Bronchial epithelial cell (primary cell): ENCODE measurements around the gene CHPF. TPM values are rescaled to one million over a fixed set of nuclear protein-coding genes. Genes with fewer than 3 reads are reported as not detected.
A peak's percentile ranks its signal among the peaks of the same experiment; 100 is the strongest.

Source experiments
- DNase-seq: peaks from one replicate; pipeline ENCODE4 v3.0.0-alpha.2; 2010; ENCODE audit warnings: low read depth
- FAIRE-seq: peaks from 2 replicates; lab custom pipeline; 2011; peaks lifted over from hg19 to GRCh38; lab: Jason Lieb, UNC
- H3K27me3 ChIP-seq: 2 replicates; pipeline ENCODE4 v1.5.1; 2011; ENCODE audit warnings: low read length; ENCODE audit not compliant: control insufficient read depth, insufficient read depth
- H3K36me3 ChIP-seq: 2 replicates; pipeline ENCODE4 v1.5.1; 2011; ENCODE audit warnings: low read length; ENCODE audit not compliant: control insufficient read depth, insufficient read depth
- H3K4me3 ChIP-seq: 2 replicates; pipeline ENCODE4 v1.5.1; 2011; ENCODE audit warnings: mild to moderate bottlenecking, low read depth, low read length, control low read depth
- total RNA-seq: library from RNA; depleted of rRNA; stranded (reverse); fragments of >200 nt; gene quantifications from 2 replicates; pipeline ENCODE4 v1.2.1, GENCODE V29; 2014
- TF ChIP-seq, protein P1 (sequence below): IDR thresholded peaks from 2 replicates; pipeline ENCODE4 v1.5.1; 2011; ENCODE audit warnings: mild to moderate bottlenecking, moderate library complexity, low read length, control low read depth, inconsistent platforms; ENCODE audit not compliant: insufficient read depth, severe bottlenecking

The CHPF gene
- total RNA-seq, 1 donor from 2014 or later = 52.7 TPM

DNA sequence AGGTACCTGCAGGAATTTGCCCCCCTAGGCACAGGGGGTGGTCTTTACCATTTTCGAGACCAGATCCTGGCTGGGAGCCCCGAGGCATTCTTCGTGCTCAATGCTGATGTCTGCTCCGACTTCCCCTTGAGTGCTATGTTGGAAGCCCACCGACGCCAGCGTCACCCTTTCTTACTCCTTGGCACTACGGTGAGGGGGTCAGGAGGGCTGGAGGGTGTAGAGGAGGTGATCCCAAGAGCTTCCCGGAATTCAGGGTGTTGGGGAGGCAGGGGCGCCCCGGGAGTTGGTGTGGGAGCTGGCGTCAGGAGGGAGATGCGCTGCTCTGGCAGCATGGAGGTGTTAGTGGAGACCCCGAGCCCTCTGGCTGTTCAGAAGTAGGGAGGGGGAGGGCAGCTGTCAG is 41.8 kb downstream of the CHPF start:
- H3K36me3 ChIP-seq = peaks cover 21% of the 10 kb centered on the region
- TF ChIP-seq, protein P1, sequence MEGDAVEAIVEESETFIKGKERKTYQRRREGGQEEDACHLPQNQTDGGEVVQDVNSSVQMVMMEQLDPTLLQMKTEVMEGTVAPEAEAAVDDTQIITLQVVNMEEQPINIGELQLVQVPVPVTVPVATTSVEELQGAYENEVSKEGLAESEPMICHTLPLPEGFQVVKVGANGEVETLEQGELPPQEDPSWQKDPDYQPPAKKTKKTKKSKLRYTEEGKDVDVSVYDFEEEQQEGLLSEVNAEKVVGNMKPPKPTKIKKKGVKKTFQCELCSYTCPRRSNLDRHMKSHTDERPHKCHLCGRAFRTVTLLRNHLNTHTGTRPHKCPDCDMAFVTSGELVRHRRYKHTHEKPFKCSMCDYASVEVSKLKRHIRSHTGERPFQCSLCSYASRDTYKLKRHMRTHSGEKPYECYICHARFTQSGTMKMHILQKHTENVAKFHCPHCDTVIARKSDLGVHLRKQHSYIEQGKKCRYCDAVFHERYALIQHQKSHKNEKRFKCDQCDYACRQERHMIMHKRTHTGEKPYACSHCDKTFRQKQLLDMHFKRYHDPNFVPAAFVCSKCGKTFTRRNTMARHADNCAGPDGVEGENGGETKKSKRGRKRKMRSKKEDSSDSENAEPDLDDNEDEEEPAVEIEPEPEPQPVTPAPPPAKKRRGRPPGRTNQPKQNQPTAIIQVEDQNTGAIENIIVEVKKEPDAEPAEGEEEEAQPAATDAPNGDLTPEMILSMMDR = no peak
- H3K27me3 ChIP-seq = peaks cover 2% of the 10 kb centered on the region
- no peak for DNase-seq
- FAIRE-seq = no peak
- no peak overlapping the region for H3K4me3 ChIP-seq

DNA sequence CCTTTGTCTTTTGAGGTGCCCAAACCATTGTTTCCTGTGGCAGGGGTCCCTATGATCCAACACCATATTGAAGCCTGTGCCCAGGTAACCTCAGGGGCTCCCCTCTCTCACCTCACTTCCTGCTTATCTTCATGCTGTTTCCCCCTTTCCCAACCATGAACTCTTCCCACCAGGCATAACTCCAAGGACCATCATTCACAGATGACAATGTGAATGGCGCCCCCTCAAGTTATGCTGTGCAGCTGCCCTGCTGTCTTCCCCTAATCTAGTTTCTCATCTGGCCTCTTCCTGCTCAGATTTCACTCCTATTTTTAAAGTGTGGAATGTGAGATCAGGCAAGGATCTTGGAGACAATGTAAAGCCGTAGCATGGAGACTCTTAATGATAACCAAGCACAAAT is 43.5 kb downstream of the CHPF start:
- no peak for DNase-seq

DNA sequence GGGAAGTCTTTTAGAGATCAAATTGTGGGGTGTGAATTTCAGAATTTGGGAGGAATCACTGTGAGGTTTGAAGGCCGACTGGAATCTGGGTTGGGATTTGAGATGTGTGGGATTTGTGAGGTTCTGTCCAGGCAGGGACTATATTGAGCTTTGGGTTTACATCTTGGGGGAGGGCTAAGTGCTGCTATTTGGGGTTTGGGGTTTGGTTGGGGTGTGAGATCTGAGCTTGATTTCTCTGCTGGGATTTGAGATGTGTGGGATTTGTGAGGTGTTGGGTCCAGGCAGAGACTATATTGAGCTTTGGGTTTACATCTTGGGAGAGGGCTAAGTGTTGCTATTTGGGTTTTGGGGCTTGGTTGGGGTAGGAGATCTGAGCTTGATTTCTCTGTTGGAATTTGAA is 44.1 kb downstream of the CHPF start:
- Histone ChIP-seq H3K36me3 (peaks cover 16% of the 10 kb centered on the region), H3K27me3 (peaks cover 10% of the 10 kb centered on the region), H3K4me3 (peak overlapping the region; percentile 79)
- FAIRE-seq (no peak), DNase-seq (no peak)
- TF ChIP-seq, protein P1 = no peak

More for the DNA sequence above, 43.5 kb downstream of the CHPF start:
- Histone ChIP-seq H3K27me3 (peaks cover 8% of the 10 kb centered on the region), H3K4me3 (no peak overlapping the region), H3K36me3 (peaks cover 16% of the 10 kb centered on the region)
- TF ChIP-seq, protein P1 = peak; percentile 7
- FAIRE-seq = no peak

DNA sequence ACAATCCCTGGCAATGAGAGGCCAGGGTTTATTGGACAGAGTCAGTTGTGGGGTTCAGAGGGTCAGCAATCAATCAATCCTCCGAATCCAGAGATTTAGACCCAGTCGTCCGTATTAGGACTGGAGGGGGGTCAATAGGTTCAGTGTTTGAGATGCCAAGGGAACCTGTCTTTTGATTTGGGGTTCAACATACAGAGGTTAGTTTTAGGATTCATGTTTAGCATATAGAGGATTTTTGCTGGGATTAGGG is 44.6 kb downstream of the CHPF start:
- DNase-seq = no peak
- FAIRE-seq = no peak

DNA sequence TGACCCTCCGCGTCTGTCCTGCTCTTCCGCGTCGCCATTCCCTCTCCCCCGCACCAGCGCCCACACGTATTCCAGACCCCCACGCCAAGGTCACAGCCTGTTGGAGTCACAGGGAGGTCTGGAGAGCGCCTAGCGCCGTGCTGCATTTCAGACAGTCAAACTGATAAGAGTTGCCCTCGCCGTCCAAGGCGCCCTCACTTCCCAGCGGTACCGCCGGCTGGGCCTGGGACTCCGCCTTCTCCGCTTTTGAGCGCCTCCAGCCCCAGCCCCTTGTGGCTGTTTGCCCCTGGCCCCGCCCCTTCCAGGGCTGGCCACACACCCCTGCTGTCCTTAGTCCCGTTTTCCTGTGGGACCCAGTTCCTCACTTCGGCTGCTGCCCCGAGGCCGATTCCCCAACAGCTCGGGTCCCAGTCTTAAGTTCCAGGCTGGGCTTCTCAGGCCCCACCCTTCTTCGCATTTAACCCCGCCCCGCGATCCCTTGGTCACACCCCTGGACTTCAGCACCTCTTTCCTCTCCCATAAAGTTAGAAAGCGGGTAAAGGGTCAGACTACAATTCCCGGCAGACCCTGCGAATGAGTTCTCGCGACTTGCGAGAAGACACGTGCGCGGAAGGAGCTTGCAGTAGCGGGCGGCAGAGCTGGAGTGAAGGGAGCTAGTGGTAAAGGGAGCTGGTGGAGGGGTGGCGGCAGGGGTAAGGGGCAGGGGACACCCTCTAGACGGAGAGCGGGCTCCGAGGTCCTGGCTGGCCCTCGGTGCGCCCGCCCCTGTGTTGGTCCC is 45.1 kb downstream of the CHPF start, which contains the start of gene GMPPA:
Gene GMPPA, plus strand, starts transcription at position 612 of the 778 bp plus-strand sequence. CDS start 1,085 bp downstream, outside the sequence.
- FAIRE-seq (peak; percentile 32), DNase-seq (peak; percentile 98)
- peak within 1 kb of the TSS; percentile 79 for H3K4me3 ChIP-seq
- peaks cover 14% of the 10 kb centered on the region for H3K27me3 ChIP-seq
- peaks cover 8% of the 10 kb centered on the region for H3K36me3 ChIP-seq
- TF ChIP-seq, protein P1 = no peak

More for the DNA sequence above, 44.6 kb downstream of the CHPF start:
- TF ChIP-seq, protein P1 = no peak
- peaks cover 14% of the 10 kb centered on the region for H3K27me3 ChIP-seq
- H3K4me3 ChIP-seq = peak overlapping the region; percentile 79
- peaks cover 11% of the 10 kb centered on the region for H3K36me3 ChIP-seq
